ENCODE data around the gene CCR2.

CCR2 gene

DNA sequence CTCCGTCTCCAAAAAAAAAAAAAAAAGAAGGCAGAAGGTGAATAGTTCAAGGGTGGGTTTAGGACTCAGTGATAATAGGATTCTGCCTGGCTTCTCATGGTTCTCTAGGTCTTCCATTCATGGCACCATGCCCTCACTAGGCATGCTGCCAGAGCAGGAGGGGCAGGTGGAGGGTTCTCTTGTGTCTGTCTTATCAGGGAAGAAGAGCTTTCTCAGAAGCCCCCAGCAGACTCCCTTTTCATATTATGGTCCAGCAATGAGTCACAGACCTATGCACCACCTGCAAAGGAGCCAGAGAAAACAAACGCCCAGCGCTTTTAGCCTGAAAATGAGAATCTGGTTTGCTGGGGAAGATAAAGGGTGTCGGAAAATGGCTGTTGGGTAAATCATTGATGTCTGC is 3.0 kb downstream of the CCR2 start:
- TF ChIP-seq, protein P1, sequence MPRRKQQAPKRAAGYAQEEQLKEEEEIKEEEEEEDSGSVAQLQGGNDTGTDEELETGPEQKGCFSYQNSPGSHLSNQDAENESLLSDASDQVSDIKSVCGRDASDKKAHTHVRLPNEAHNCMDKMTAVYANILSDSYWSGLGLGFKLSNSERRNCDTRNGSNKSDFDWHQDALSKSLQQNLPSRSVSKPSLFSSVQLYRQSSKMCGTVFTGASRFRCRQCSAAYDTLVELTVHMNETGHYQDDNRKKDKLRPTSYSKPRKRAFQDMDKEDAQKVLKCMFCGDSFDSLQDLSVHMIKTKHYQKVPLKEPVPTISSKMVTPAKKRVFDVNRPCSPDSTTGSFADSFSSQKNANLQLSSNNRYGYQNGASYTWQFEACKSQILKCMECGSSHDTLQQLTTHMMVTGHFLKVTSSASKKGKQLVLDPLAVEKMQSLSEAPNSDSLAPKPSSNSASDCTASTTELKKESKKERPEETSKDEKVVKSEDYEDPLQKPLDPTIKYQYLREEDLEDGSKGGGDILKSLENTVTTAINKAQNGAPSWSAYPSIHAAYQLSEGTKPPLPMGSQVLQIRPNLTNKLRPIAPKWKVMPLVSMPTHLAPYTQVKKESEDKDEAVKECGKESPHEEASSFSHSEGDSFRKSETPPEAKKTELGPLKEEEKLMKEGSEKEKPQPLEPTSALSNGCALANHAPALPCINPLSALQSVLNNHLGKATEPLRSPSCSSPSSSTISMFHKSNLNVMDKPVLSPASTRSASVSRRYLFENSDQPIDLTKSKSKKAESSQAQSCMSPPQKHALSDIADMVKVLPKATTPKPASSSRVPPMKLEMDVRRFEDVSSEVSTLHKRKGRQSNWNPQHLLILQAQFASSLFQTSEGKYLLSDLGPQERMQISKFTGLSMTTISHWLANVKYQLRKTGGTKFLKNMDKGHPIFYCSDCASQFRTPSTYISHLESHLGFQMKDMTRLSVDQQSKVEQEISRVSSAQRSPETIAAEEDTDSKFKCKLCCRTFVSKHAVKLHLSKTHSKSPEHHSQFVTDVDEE (CRISPR knock-in tag; IDR thresholded peaks at IDR 0.05), result no peak
- TF ChIP-seq OSR1 (CRISPR knock-in tag; IDR thresholded peaks at IDR 0.05) (no peak), ZC3H10 (CRISPR knock-in tag; IDR thresholded peaks at IDR 0.05) (no peak), ISL1 (CRISPR knock-in tag; IDR thresholded peaks at IDR 0.05) (no peak), TOX (CRISPR knock-in tag; IDR thresholded peaks at IDR 0.05; ENCODE audit: borderline replicate concordance) (no peak), CSDC2 (CRISPR knock-in tag; IDR thresholded peaks at IDR 0.05) (no peak), ESRRG (CRISPR knock-in tag; IDR thresholded peaks at IDR 0.05) (no peak), ZFP3 (CRISPR knock-in tag; IDR thresholded peaks at IDR 0.05) (no peak), ZNF8 (CRISPR knock-in tag; IDR thresholded peaks at IDR 0.05) (no peak), PPARA (CRISPR knock-in tag; IDR thresholded peaks at IDR 0.05; ENCODE audit: borderline replicate concordance) (no peak), ARNTL (CRISPR knock-in tag; IDR thresholded peaks at IDR 0.05; ENCODE audit: borderline replicate concordance, low read depth) (no peak), ZFP30 (CRISPR knock-in tag; IDR thresholded peaks at IDR 0.05) (no peak)
- ATAC-seq, result no peak

DNA sequence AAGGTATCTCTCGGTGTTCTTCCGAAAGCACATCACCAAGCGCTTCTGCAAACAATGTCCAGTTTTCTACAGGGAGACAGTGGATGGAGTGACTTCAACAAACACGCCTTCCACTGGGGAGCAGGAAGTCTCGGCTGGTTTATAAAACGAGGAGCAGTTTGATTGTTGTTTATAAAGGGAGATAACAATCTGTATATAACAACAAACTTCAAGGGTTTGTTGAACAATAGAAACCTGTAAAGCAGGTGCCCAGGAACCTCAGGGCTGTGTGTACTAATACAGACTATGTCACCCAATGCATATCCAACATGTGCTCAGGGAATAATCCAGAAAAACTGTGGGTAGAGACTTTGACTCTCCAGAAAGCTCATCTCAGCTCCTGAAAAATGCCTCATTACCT is 4.6 kb downstream of the CCR2 start:
- ATAC-seq, result no peak
- TF ChIP-seq PPARA (CRISPR knock-in tag; IDR thresholded peaks at IDR 0.05; ENCODE audit: borderline replicate concordance), result no peak
- TF ChIP-seq, protein P2, sequence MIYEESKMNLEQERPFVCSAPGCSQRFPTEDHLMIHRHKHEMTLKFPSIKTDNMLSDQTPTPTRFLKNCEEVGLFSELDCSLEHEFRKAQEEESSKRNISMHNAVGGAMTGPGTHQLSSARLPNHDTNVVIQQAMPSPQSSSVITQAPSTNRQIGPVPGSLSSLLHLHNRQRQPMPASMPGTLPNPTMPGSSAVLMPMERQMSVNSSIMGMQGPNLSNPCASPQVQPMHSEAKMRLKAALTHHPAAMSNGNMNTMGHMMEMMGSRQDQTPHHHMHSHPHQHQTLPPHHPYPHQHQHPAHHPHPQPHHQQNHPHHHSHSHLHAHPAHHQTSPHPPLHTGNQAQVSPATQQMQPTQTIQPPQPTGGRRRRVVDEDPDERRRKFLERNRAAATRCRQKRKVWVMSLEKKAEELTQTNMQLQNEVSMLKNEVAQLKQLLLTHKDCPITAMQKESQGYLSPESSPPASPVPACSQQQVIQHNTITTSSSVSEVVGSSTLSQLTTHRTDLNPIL (CRISPR knock-in tag; IDR thresholded peaks at IDR 0.05; ENCODE audit: low read depth), result no peak
- no peak for TF ChIP-seq ZC3H10 (CRISPR knock-in tag; IDR thresholded peaks at IDR 0.05)
- no peak for TF ChIP-seq CSDC2 (CRISPR knock-in tag; IDR thresholded peaks at IDR 0.05)
- no peak for TF ChIP-seq ESRRG (CRISPR knock-in tag; IDR thresholded peaks at IDR 0.05)
- TF ChIP-seq SNAI2 (CRISPR knock-in tag; IDR thresholded peaks at IDR 0.05), result no peak

DNA sequence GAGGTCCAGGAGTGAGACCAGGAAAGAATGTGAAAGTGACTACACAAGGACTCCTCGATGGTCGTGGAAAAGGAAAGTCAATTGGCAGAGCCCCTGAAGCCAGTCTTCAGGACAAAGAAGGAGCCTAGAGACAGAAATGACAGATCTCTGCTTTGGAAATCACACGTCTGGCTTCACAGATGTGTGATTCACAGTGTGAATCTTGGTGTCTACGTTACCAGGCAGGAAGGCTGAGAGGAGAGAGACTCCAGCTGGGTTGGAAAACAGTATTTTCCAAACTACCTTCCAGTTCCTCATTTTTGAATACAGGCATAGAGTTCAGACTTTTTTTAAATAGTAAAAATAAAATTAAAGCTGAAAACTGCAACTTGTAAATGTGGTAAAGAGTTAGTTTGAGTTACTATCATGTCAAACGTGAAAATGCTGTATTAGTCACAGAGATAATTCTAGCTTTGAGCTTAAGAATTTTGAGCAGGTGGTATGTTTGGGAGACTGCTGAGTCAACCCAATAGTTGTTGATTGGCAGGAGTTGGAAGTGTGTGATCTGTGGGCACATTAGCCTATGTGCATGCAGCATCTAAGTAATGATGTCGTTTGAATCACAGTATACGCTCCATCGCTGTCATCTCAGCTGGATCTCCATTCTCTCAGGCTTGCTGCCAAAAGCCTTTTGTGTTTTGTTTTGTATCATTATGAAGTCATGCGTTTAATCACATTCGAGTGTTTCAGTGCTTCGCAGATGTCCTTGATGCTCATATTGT is 6.0 kb downstream of the CCR2 start:
- no peak for ATAC-seq
- TF ChIP-seq, protein P3, sequence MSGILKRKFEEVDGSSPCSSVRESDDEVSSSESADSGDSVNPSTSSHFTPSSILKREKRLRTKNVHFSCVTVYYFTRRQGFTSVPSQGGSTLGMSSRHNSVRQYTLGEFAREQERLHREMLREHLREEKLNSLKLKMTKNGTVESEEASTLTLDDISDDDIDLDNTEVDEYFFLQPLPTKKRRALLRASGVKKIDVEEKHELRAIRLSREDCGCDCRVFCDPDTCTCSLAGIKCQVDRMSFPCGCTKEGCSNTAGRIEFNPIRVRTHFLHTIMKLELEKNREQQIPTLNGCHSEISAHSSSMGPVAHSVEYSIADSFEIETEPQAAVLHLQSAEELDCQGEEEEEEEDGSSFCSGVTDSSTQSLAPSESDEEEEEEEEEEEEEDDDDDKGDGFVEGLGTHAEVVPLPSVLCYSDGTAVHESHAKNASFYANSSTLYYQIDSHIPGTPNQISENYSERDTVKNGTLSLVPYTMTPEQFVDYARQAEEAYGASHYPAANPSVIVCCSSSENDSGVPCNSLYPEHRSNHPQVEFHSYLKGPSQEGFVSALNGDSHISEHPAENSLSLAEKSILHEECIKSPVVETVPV (CRISPR knock-in tag; IDR thresholded peaks at IDR 0.05), result no peak
- TF ChIP-seq PPARA (CRISPR knock-in tag; IDR thresholded peaks at IDR 0.05; ENCODE audit: borderline replicate concordance) (no peak), ZFP30 (CRISPR knock-in tag; IDR thresholded peaks at IDR 0.05) (no peak), GLIS3 (CRISPR knock-in tag; IDR thresholded peaks at IDR 0.05) (no peak), ZFP3 (CRISPR knock-in tag; IDR thresholded peaks at IDR 0.05) (no peak), ZNF565 (CRISPR knock-in tag; conservative IDR thresholded peaks at IDR 0.05; ENCODE audit: low read depth) (no peak), ZC3H10 (CRISPR knock-in tag; IDR thresholded peaks at IDR 0.05) (no peak), ESRRG (CRISPR knock-in tag; IDR thresholded peaks at IDR 0.05) (no peak), TOX (CRISPR knock-in tag; IDR thresholded peaks at IDR 0.05; ENCODE audit: borderline replicate concordance) (no peak), TCF4 (CRISPR knock-in tag; IDR thresholded peaks at IDR 0.05; ENCODE audit: borderline replicate concordance) (no peak)
- TF ChIP-seq, protein P4, sequence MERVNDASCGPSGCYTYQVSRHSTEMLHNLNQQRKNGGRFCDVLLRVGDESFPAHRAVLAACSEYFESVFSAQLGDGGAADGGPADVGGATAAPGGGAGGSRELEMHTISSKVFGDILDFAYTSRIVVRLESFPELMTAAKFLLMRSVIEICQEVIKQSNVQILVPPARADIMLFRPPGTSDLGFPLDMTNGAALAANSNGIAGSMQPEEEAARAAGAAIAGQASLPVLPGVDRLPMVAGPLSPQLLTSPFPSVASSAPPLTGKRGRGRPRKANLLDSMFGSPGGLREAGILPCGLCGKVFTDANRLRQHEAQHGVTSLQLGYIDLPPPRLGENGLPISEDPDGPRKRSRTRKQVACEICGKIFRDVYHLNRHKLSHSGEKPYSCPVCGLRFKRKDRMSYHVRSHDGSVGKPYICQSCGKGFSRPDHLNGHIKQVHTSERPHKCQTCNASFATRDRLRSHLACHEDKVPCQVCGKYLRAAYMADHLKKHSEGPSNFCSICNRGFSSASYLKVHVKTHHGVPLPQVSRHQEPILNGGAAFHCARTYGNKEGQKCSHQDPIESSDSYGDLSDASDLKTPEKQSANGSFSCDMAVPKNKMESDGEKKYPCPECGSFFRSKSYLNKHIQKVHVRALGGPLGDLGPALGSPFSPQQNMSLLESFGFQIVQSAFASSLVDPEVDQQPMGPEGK (CRISPR knock-in tag; IDR thresholded peaks at IDR 0.05; ENCODE audit: borderline replicate concordance), result no peak

DNA sequence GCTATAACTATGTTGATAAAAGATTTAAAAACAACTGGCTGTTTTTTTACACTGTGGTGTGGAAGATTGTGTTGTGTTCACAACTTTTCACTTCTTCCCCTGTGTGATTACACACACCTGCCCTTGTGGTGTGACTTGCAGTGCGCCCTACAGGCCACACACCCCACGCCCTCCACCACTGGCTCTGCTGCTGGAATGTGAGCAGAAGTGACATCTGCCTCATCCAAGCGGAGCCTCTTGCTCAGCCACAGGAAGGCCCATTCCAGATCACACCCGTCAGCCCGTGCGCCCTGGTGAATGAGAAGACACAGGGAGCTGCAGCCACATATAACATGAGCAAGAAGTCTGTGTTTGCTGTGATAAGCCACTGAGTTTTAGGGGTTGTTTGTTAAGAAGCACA is 7.0 kb downstream of the CCR2 start:
- no peak for ATAC-seq
- no peak for TF ChIP-seq BACH2 (CRISPR knock-in tag; IDR thresholded peaks at IDR 0.05; ENCODE audit: borderline replicate concordance)
- no peak for TF ChIP-seq GLIS3 (CRISPR knock-in tag; IDR thresholded peaks at IDR 0.05)
- TF ChIP-seq ESRRG (CRISPR knock-in tag; IDR thresholded peaks at IDR 0.05), result no peak
- TF ChIP-seq ARNTL (CRISPR knock-in tag; IDR thresholded peaks at IDR 0.05; ENCODE audit: borderline replicate concordance, low read depth), result no peak
- no peak for TF ChIP-seq CSDC2 (CRISPR knock-in tag; IDR thresholded peaks at IDR 0.05)
- TF ChIP-seq, protein P1 (CRISPR knock-in tag; IDR thresholded peaks at IDR 0.05), result no peak
- no peak for TF ChIP-seq TCF4 (CRISPR knock-in tag; IDR thresholded peaks at IDR 0.05; ENCODE audit: borderline replicate concordance)
- TF ChIP-seq, protein P3 (CRISPR knock-in tag; IDR thresholded peaks at IDR 0.05), result no peak
- no peak for TF ChIP-seq OSR1 (CRISPR knock-in tag; IDR thresholded peaks at IDR 0.05)
- no peak for TF ChIP-seq ZFP3 (CRISPR knock-in tag; IDR thresholded peaks at IDR 0.05)
- no peak for TF ChIP-seq ZNF70 (CRISPR knock-in tag; IDR thresholded peaks at IDR 0.05)
- no peak for TF ChIP-seq TOX (CRISPR knock-in tag; IDR thresholded peaks at IDR 0.05; ENCODE audit: borderline replicate concordance)
